GM10847 (cell line): ENCODE data around the gene PIP5K1B.

ENCODE experiments used
- POLR2A ChIP-seq: IDR thresholded peaks from 2 replicates; pipeline ENCODE4 v1.6.1; 2011; ENCODE audit not compliant: insufficient read length; ENCODE audit errors: extremely low read depth

The PIP5K1B gene

DNA sequence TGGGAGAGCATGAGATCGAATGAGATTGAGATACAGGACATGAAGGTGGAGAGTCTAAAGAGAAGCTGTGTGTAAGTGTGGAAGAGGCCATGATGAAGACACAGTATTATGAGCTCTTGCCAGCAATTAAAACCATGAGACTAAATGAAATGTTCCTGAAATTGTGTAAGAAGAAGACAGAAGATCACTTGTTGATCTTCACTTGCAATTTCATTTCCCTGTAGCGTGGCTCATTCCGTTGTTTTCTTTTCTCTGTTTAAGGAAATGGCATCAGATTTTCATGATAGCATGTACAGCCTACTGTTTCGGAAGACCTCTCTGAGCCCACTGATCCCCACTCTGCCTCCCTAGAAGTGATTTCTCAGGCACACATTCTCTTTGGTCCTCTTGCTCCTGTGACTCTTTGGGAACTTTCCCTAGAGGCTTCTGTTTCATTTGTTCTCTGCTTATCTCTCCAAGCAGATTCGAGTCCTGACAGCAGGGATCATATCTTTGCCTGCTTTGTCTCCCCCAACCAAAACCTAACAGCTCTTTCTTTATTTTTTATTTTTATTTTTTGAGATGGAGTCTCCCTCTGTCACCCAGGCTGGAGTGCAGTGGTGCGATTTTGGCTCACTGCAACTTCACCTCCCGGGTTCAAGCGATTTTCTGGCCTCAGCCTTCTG lies 16.8 kb downstream of the PIP5K1B start:
- no peak for TF ChIP-seq POLR2A

- no peak for TF ChIP-seq POLR2A
These were observed 20.0 kb downstream of the PIP5K1B start for GRCh38 chr9:68725070-68725469.

DNA sequence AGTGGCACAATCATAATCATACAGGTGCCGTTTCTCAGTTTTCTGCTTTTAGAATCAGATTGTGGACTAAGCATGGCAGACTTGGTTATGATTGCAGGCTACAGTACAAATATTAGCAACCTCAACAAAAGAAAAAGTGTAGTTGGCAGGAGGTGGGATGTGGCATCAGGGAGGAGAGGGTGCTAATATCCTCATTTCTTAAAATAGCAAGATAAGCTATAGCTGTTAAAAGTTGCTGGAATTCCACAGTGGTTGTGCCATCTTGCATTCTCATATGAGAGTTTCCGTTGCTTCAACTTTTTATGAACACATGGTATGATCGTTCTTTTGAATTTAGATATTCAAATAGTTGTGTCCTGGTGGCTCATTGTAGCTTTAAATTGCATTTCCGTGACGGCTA lies 21.4 kb downstream of the PIP5K1B start:
- TF ChIP-seq POLR2A = no peak

GRCh38 chr9:68727636-68728035 lies 22.6 kb downstream of the PIP5K1B start:
- no peak for TF ChIP-seq POLR2A

DNA sequence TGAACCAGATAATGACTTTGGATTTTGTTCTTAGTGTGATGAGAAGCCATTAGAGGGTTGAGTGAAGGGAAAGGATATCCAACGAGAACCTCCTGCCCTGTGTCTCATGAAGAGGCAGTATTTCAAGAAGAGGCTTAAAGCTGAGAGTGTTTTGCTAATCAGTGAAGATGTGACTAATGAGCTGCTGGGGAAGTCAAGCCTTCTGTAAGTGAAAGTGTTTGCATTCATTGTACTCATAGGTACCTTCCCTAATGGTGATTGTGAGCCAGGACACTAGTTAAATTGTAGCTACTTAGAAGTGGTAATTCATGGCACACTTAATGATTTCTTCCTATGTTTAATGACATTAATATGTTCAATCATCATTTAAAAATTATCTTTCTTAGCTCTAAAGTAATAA lies 23.7 kb downstream of the PIP5K1B start:
- TF ChIP-seq POLR2A = no peak

DNA sequence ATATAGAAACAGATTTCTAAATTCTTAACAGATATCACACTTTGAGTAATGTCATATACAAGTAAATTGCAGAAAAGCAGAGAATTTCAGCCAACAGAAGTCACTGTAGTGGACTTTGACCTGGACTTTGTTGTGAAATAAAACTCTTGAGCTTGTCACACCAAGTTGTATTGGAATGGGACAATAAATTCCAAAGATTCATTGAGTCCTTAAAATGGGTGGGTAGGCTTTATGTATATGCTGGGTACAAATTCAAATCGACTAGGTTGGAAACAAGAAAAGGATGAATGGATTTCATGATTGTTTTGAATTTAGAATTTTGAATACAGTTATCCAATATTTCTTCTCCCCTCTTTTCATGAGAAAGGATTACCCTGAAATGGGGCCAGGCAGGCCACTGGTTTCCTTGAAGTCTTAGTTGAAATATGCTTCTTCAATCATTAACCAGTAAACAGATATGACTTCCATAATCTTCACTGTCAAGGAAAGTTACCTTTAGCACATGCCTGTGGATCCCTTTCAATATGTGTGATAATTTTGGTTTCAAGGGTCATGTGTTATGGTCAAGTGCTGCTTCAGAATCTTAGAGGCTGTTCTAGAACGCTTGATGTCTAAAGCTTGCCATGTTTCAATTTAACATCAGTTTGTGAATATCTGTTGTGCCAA lies 25.7 kb downstream of the PIP5K1B start:
- no peak for TF ChIP-seq POLR2A

- TF ChIP-seq POLR2A = no peak
These were observed 26.8 kb downstream of the PIP5K1B start for GRCh38 chr9:68731857-68732256.

GRCh38 chr9:68732405-68733020 lies 27.5 kb downstream of the PIP5K1B start:
- TF ChIP-seq POLR2A = no peak

- no peak for TF ChIP-seq POLR2A
These were observed 28.0 kb downstream of the PIP5K1B start for GRCh38 chr9:68733021-68733405.

GRCh38 chr9:68738358-68738757 lies 33.3 kb downstream of the PIP5K1B start:
- no peak for TF ChIP-seq POLR2A

DNA sequence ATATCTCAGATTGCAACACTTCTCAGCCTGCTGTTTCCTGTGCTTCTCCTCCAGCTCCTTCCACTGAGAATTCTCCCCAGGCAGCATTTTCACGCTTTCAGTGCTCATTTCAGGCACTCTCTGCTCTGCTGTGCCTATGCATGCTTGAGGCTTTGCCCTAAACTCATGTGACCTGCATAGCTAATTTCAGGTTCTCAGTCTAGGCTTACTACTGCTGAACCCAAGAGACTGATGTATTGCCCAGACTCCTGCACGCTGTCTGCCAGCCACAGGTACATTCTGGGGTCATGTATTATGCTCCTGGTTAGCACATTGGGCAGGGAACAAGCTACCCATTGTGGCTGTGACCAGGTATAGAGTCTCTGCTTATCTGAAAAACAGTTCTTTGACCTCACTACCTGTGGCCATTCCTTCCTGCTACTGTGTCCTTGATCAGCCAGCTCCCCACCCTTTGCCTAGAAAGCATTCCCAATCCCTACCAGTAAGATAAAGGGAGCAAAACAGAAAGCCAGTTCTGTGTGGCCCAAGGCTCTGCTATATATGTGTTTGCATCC lies 34.7 kb downstream of the PIP5K1B start:
- TF ChIP-seq POLR2A = no peak

GRCh38 chr9:68740561-68740960 lies 35.5 kb downstream of the PIP5K1B start:
- no peak for TF ChIP-seq POLR2A

DNA sequence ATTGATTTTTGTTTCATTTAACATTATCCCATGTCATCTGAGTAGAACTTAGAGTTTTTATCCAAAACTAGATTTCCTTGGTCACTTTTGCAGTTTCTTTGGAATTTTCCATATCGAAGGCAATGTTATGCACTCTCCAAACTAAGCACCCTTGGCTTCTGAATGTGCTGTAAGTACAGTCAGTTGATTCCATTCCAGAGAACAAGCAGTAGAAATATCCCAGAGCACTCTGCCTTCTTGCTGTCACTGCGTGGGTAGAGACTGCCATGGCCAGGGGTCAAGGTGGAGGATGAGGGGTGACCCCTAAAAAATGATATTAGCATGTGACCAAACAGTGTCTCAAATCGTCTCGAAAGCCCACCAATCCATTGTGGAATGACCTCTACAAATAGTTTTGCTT lies 36.2 kb downstream of the PIP5K1B start:
- no peak for TF ChIP-seq POLR2A

DNA sequence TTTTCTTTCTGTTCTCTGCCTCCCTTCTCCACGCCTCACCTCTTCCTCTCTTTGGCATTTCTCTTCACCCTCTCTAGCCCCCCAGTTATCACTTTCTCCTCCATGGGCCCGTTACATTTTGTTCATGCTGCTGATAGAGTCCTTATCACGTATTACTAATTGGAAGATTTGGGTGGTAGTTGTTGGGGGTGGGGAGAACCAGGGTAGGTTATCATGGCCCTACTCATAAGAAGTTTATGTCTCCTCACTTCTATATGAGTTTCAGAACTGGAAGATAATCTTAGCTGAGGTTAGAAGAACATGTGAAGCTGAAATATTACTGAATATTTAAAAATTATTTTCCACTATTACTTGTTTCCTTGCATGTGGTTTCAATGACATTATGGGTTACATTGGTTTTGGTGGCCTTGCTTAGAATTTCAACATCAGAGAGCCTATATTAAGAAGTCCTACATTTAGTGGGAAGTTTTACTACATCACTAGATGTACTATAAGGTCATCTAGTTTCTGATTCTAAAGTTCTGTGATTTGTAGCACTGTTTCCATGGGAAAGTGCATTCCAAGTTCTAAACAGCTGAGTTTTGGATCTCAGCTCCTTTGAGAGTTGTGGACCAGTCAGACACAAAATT lies 36.8 kb downstream of the PIP5K1B start:
- no peak for TF ChIP-seq POLR2A

DNA sequence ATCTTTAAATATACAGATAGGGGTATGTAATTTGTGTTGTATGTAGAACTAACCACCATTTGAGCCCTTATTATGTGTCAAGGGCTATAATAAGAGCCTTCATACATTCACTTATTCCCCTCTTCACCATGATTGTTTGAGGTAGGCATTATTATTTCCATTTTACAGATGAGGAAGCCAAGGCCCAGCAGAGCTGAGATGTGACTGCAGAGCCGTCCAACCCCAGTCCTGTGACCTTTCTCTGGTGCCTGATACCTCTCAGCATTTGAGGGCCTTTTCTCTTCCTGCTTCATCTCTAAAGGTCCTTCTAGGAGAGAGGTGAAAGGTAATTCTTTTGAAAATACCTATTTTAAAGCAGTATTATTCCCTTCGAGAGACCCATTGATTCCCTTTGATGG lies 37.3 kb downstream of the PIP5K1B start:
- no peak for TF ChIP-seq POLR2A

GRCh38 chr9:68744426-68744825 lies 39.4 kb downstream of the PIP5K1B start:
- no peak for TF ChIP-seq POLR2A

- TF ChIP-seq POLR2A = no peak
These were observed 41.5 kb downstream of the PIP5K1B start for GRCh38 chr9:68746525-68746924.
